HEK293 (cell line): ENCODE results near the gene IL17RB.

Experiments
- CTCF ChIA-PET: fragments of 350-600 bp; formaldehyde crosslinking; extraction: SDS; loops from one replicate; lab custom pipeline; 2021; ENCODE audit warnings: antibody characterized with exemption; lab: Yijun Ruan, JAX
- POLR2A ChIA-PET: fragments of 300-600 bp; formaldehyde crosslinking; extraction: SDS; loops from one replicate; lab custom pipeline; 2020; ENCODE audit warnings: antibody characterized with exemption, inconsistent platforms; lab: Yijun Ruan, JAX
- H3K27ac ChIP-seq: fragments of 200-500 bp; sonication (Bioruptor generic); 2 replicates; pipeline ENCODE4 v1.5.1; 2014; ENCODE audit warnings: low read depth, low read length, control low read depth, inconsistent platforms; ENCODE audit errors: extremely low read depth
- H3K36me3 ChIP-seq, 2 experiments: fragments of 200-500 bp in 1 of 2; sonication (Bioruptor generic) in 1 of 2; 1 replicate in 1 of 2; 2 replicates in 1 of 2; pipeline ENCODE4 v1.5.1; 2014 to 2017; ENCODE audit warnings: inconsistent platforms in 2 of 2, low read length in 2 of 2; ENCODE audit not compliant: control insufficient read depth in 2 of 2, insufficient read depth in 1 of 2
- H3K4me1 ChIP-seq: fragments of 200-500 bp; sonication (Bioruptor generic); 2 replicates; pipeline ENCODE4 v1.5.1; 2014; ENCODE audit warnings: mild to moderate bottlenecking, low read length, inconsistent platforms; ENCODE audit not compliant: control insufficient read depth, insufficient read depth
- H3K4me3 ChIP-seq: 2 replicates; pipeline ENCODE4 v1.5.1; 2011; ENCODE audit warnings: low read depth, mild to moderate bottlenecking, control low read depth, low read length, moderate library complexity
- H3K9me3 ChIP-seq: fragments of 200-500 bp; sonication (Bioruptor generic); 2 replicates; pipeline ENCODE4 v1.5.1; 2014; ENCODE audit warnings: low read depth, low read length, inconsistent platforms; ENCODE audit not compliant: control insufficient read depth, insufficient read depth
- IKZF3 ChIP-seq: fragments of 450-650 bp; IDR thresholded peaks from 2 replicates; pipeline ENCODE4 v1.5.0; 2018; ENCODE audit warnings: missing biosample characterization, mild to moderate bottlenecking, missing genetic modification characterization, moderate library complexity
- KLF16 ChIP-seq: fragments of 450-650 bp; formaldehyde crosslinking; IDR thresholded peaks from 2 replicates; pipeline ENCODE4 v1.5.1; 2017; ENCODE audit warnings: missing biosample characterization, missing genetic modification characterization
- PRDM1 ChIP-seq: fragments of 450-650 bp; formaldehyde crosslinking; IDR thresholded peaks from 2 replicates; pipeline ENCODE4; 2016; ENCODE audit warnings: missing biosample characterization, missing genetic modification characterization
- SETDB1 ChIP-seq: IDR thresholded peaks from one replicate; pipeline ENCODE4 v1.6.1; 2017; ENCODE audit warnings: mild to moderate bottlenecking, low read length, moderate library complexity, mixed read lengths; ENCODE audit not compliant: insufficient read length
- TCF7L2 ChIP-seq: IDR thresholded peaks from 2 replicates; pipeline ENCODE4 v1.6.1; 2011; ENCODE audit warnings: low read depth, mild to moderate bottlenecking, inconsistent platforms, low read length, moderate library complexity, borderline replicate concordance
- TRIM28 ChIP-seq: IDR thresholded peaks from 2 replicates; pipeline ENCODE4 v1.6.1; 2011; ENCODE audit warnings: low read length, control low read depth, borderline replicate concordance
- ZBTB17 ChIP-seq: fragments of 450-650 bp; formaldehyde crosslinking; IDR thresholded peaks from 2 replicates; pipeline ENCODE4 v1.5.1; 2016; ENCODE audit warnings: missing biosample characterization, missing genetic modification characterization
- ZNF112 ChIP-seq: fragments of 450-650 bp; formaldehyde crosslinking; IDR thresholded peaks from 2 replicates; pipeline ENCODE4 v1.5.0; 2017; ENCODE audit warnings: missing biosample characterization, missing genetic modification characterization
- ZNF23 ChIP-seq: fragments of 450-650 bp; formaldehyde crosslinking; IDR thresholded peaks from 2 replicates; pipeline ENCODE4 v1.5.1; 2016; ENCODE audit warnings: missing biosample characterization, missing genetic modification characterization, borderline replicate concordance
- ZNF266 ChIP-seq: fragments of 450-650 bp; formaldehyde crosslinking; IDR thresholded peaks from 2 replicates; pipeline ENCODE4 v1.5.1; 2016; ENCODE audit warnings: missing biosample characterization, missing genetic modification characterization, low read depth
- ZNF324 ChIP-seq: fragments of 450-650 bp; formaldehyde crosslinking; IDR thresholded peaks from 2 replicates; pipeline ENCODE4 v1.5.1; 2016; ENCODE audit warnings: missing biosample characterization, missing genetic modification characterization
- ZNF350 ChIP-seq: fragments of 450-650 bp; formaldehyde crosslinking; IDR thresholded peaks from 2 replicates; pipeline ENCODE4 v1.5.0; 2017; ENCODE audit warnings: missing biosample characterization, mild to moderate bottlenecking, missing genetic modification characterization
- ZNF529 ChIP-seq: fragments of 450-650 bp; formaldehyde crosslinking; IDR thresholded peaks from 2 replicates; pipeline ENCODE4 v1.5.1; 2017; ENCODE audit warnings: missing genetic modification characterization, missing biosample characterization; ENCODE audit not compliant: insufficient replicate concordance
- ZNF530 ChIP-seq: fragments of 450-650 bp; formaldehyde crosslinking; IDR thresholded peaks from 2 replicates; pipeline ENCODE4 v1.5.1; 2016; ENCODE audit warnings: low read depth, missing biosample characterization, missing genetic modification characterization
- ZNF549 ChIP-seq: fragments of 450-650 bp; IDR thresholded peaks from 2 replicates; pipeline ENCODE4 v1.5.1; 2018; ENCODE audit warnings: missing biosample characterization, missing genetic modification characterization, mild to moderate bottlenecking, inconsistent platforms, moderate library complexity
- ZNF664 ChIP-seq: fragments of 450-650 bp; formaldehyde crosslinking; IDR thresholded peaks from 2 replicates; pipeline ENCODE4 v1.5.1; 2016; ENCODE audit warnings: missing biosample characterization, missing genetic modification characterization
- ZNF777 ChIP-seq: fragments of 450-650 bp; formaldehyde crosslinking; IDR thresholded peaks from 2 replicates; pipeline ENCODE4 v1.5.1; 2017; ENCODE audit warnings: missing biosample characterization, missing genetic modification characterization, borderline replicate concordance
- TF ChIP-seq, protein P1 (sequence below): fragments of 450-650 bp; formaldehyde crosslinking; IDR thresholded peaks from 2 replicates; pipeline ENCODE4 v1.5.1; 2016; ENCODE audit warnings: missing biosample characterization, missing genetic modification characterization
- TF ChIP-seq, protein P2 (sequence below): fragments of 450-650 bp; formaldehyde crosslinking; IDR thresholded peaks from 2 replicates; pipeline ENCODE4 v1.5.1; 2016; ENCODE audit warnings: missing biosample characterization, missing genetic modification characterization
- TF ChIP-seq, protein P3 (sequence below): fragments of 450-650 bp; formaldehyde crosslinking; IDR thresholded peaks from 2 replicates; pipeline ENCODE4 v1.5.1; 2016; ENCODE audit warnings: missing biosample characterization, missing genetic modification characterization, borderline replicate concordance
- TF ChIP-seq, protein P4 (sequence below): fragments of 450-650 bp; formaldehyde crosslinking; IDR thresholded peaks from 2 replicates; pipeline ENCODE4 v1.5.1; 2016; ENCODE audit warnings: missing biosample characterization, missing genetic modification characterization

IL17RB gene

DNA sequence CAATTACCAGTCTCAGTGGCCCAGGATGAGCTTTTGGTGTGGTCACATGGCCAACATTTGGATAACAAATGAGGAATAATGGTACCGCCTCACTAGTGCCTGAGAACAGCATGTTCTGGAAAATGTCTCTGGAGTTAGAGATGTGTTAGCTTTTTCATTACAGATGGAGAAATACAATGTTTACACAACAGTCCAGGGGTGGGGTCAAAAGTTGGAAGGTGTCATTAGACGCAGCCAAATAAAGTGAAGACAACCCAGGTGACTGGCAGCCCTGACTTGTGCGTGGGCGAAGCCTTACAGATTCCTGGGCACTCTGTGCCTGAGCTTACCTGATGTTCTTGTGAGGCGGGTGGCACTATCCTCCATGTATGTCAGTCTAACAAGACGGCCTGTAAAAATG, 12.8 kb downstream of the IL17RB start (continued):
- TF ChIP-seq, protein P1, sequence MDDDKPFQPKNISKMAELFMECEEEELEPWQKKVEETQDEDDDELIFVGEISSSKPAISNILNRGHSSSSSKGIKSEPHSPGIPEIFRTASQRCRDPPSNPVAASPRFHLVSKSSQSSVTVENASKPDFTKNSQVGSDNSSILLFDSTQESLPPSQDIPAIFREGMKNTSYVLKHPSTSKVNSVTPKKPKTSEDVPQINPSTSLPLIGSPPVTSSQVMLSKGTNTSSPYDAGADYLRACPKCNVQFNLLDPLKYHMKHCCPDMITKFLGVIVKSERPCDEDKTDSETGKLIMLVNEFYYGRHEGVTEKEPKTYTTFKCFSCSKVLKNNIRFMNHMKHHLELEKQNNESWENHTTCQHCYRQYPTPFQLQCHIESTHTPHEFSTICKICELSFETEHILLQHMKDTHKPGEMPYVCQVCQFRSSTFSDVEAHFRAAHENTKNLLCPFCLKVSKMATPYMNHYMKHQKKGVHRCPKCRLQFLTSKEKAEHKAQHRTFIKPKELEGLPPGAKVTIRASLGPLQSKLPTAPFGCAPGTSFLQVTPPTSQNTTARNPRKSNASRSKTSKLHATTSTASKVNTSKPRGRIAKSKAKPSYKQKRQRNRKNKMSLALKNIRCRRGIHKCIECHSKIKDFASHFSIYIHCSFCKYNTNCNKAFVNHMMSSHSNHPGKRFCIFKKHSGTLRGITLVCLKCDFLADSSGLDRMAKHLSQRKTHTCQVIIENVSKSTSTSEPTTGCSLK = no peak

DNA sequence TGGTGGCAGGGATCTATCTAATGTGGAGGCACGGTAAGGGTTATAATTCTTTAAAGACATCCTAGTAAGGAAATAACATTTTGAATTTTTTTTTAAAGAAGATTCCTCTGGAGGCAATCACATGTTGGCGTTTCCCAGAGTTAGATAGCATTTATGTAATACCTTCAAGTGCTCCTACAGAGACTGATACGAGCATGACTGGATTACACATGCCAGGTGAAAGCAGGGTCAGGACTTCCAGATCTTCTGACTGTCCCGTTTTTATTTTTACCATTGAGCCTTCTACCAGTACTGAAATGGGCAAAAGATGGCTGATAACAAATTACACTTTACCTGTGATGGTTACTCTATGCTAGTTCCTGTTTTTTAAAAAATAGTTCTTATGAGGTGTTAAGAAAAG, 13.8 kb downstream of the IL17RB start:
- H3K27ac ChIP-seq = no peak overlapping the region
- CTCF ChIA-PET = interaction anchor here (1.1 kb wide), 1 partner anchor 151 kb away, joined by 4 read pairs; no protein-coding TSS in a partner anchor
- TF ChIP-seq SETDB1 (no peak), KLF16 (tag by site-specific recombination) (no peak), ZNF23 (no peak), ZNF777 (tag by site-specific recombination) (no peak), IKZF3 (tag by site-specific recombination) (no peak), ZNF549 (tag by site-specific recombination) (no peak), ZNF529 (tag by site-specific recombination) (no peak), ZNF266 (tag by site-specific recombination) (no peak), ZNF112 (tag by site-specific recombination) (no peak), ZNF324 (no peak)
- TF ChIP-seq, all 188 proteins: peak for 0
- Histone ChIP-seq H3K4me1 (no peaks in the 10 kb centered on the region), H3K4me3 (no peak overlapping the region), H3K36me3 (peaks cover 5 to 96% of the 10 kb centered on the region in 2 experiments), H3K9me3 (no peaks in the 10 kb centered on the region)
- POLR2A ChIA-PET = no interaction called here

DNA sequence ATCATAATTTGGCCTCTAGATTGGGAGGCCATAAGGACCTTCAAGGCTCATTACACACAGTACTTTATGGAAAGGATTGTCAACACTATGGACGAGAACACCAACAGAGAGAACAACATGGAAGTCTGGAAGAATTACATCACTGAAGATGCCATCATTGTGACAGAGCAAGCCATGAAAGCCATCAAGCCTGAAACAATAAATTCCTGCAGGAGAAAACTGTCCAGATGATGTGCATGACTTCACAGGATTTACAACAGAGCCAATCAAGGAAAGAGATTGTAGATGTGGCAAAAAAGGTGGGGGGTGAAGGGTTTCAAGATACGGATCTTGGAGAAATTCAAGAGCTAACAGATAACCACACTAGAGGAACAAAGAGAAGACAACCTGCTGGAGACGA, 15.9 kb downstream of the IL17RB start:
- Histone ChIP-seq H3K27ac (no peak overlapping the region), H3K4me3 (no peak overlapping the region), H3K4me1 (no peaks in the 10 kb centered on the region), H3K9me3 (no peaks in the 10 kb centered on the region), H3K36me3 (peaks cover 5 to 86% of the 10 kb centered on the region in 2 experiments)
- CTCF ChIA-PET = no interaction called here
- no peak for TF ChIP-seq ZNF777 (tag by site-specific recombination)
- TF ChIP-seq ZNF664 (tag by site-specific recombination) = no peak
- no peak for TF ChIP-seq ZNF530 (tag by site-specific recombination)
- TF ChIP-seq, protein P2, sequence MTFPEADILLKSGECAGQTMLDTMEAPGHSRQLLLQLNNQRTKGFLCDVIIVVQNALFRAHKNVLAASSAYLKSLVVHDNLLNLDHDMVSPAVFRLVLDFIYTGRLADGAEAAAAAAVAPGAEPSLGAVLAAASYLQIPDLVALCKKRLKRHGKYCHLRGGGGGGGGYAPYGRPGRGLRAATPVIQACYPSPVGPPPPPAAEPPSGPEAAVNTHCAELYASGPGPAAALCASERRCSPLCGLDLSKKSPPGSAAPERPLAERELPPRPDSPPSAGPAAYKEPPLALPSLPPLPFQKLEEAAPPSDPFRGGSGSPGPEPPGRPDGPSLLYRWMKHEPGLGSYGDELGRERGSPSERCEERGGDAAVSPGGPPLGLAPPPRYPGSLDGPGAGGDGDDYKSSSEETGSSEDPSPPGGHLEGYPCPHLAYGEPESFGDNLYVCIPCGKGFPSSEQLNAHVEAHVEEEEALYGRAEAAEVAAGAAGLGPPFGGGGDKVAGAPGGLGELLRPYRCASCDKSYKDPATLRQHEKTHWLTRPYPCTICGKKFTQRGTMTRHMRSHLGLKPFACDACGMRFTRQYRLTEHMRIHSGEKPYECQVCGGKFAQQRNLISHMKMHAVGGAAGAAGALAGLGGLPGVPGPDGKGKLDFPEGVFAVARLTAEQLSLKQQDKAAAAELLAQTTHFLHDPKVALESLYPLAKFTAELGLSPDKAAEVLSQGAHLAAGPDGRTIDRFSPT (tag by site-specific recombination) = no peak
- TF ChIP-seq, protein P3, sequence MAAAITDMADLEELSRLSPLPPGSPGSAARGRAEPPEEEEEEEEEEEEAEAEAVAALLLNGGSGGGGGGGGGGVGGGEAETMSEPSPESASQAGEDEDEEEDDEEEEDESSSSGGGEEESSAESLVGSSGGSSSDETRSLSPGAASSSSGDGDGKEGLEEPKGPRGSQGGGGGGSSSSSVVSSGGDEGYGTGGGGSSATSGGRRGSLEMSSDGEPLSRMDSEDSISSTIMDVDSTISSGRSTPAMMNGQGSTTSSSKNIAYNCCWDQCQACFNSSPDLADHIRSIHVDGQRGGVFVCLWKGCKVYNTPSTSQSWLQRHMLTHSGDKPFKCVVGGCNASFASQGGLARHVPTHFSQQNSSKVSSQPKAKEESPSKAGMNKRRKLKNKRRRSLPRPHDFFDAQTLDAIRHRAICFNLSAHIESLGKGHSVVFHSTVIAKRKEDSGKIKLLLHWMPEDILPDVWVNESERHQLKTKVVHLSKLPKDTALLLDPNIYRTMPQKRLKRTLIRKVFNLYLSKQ (tag by site-specific recombination) = no peak
- TF ChIP-seq, protein P4, sequence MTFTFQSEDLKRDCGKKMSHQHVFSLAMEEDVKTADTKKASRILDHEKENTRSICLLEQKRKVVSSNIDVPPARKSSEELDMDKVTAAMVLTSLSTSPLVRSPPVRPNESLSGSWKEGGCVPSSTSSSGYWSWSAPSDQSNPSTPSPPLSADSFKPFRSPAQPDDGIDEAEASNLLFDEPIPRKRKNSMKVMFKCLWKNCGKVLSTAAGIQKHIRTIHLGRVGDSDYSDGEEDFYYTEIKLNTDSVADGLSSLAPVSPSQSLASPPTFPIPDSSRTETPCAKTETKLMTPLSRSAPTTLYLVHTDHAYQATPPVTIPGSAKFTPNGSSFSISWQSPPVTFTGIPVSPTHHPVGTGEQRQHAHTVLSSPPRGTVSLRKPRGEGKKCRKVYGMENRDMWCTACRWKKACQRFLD = no peak
- TF ChIP-seq TCF7L2 = no peak
- no peak for TF ChIP-seq ZNF350 (tag by site-specific recombination)
- no peak for TF ChIP-seq ZBTB17 (tag by site-specific recombination)
- no peak for TF ChIP-seq TRIM28
- no peak for TF ChIP-seq PRDM1
- POLR2A ChIA-PET = no interaction called here
